HG03139 (cell line): Measurements from ENCODE around the gene ST6GAL1.
A peak's percentile ranks its signal among the peaks of the same experiment; 100 is the strongest.
"Not testable (repeated sequence)": the region's sequence is repeated elsewhere in the genome, so short reads cannot be mapped to it uniquely, and the experiment has no call there.

ENCODE experiments used
- ATAC-seq: cut with Tn5 transposase; IDR thresholded peaks from one replicate; pipeline ENCODE4 v1.9.1; 2021; ENCODE audit not compliant: unreplicated experiment

ST6GAL1 gene

GRCh38 chr3:186991470-186991869 lies 61.1 kb downstream of the ST6GAL1 start:
- ATAC-seq, result no peak

- ATAC-seq, result not testable (repeated sequence)
Measured at GRCh38 chr3:186992096-186992495, 61.8 kb downstream of the ST6GAL1 start.

- ATAC-seq, result no peak
Measured at GRCh38 chr3:186993210-186993782, 63.0 kb downstream of the ST6GAL1 start.

- no peak for ATAC-seq
Measured at GRCh38 chr3:186994000-186994955, 64.0 kb downstream of the ST6GAL1 start.

- ATAC-seq, result no peak
Measured at GRCh38 chr3:186996356-186996755, 66.0 kb downstream of the ST6GAL1 start.

- no peak for ATAC-seq
Measured at GRCh38 chr3:186997061-186997460, 66.7 kb downstream of the ST6GAL1 start.

- ATAC-seq, result no peak
Measured at GRCh38 chr3:186997473-186997939, 67.2 kb downstream of the ST6GAL1 start.

- no peak for ATAC-seq
Measured at GRCh38 chr3:186998937-186999368, 68.6 kb downstream of the ST6GAL1 start.

GRCh38 chr3:187000711-187001151 lies 70.4 kb downstream of the ST6GAL1 start:
- peak; percentile 55 for ATAC-seq

GRCh38 chr3:187002915-187003314 lies 72.6 kb downstream of the ST6GAL1 start:
- no peak for ATAC-seq

- no peak for ATAC-seq
Measured at GRCh38 chr3:187005827-187006481, 75.6 kb downstream of the ST6GAL1 start.

- ATAC-seq, result no peak
Measured at GRCh38 chr3:187006864-187007630, 76.7 kb downstream of the ST6GAL1 start.

- not testable (repeated sequence) for ATAC-seq
Measured at GRCh38 chr3:187010382-187010781, 80.1 kb downstream of the ST6GAL1 start.

- ATAC-seq, result peak; percentile 44
Measured at GRCh38 chr3:187011915-187012314, 81.6 kb downstream of the ST6GAL1 start.

- ATAC-seq, result peak; percentile 30
Measured at GRCh38 chr3:187012609-187013051, 82.3 kb downstream of the ST6GAL1 start.

- no peak for ATAC-seq
Measured at GRCh38 chr3:187013159-187013716, 82.9 kb downstream of the ST6GAL1 start.

- no peak for ATAC-seq
Measured at GRCh38 chr3:187014417-187014864, 84.1 kb downstream of the ST6GAL1 start.

- ATAC-seq, result peak; percentile 48
Measured at GRCh38 chr3:187015903-187016638, 85.7 kb downstream of the ST6GAL1 start.

- ATAC-seq, result peak; percentile 27
Measured at GRCh38 chr3:187016639-187017345, 86.5 kb downstream of the ST6GAL1 start.
